ENCODE data around the gene PRICKLE2.

DNA sequence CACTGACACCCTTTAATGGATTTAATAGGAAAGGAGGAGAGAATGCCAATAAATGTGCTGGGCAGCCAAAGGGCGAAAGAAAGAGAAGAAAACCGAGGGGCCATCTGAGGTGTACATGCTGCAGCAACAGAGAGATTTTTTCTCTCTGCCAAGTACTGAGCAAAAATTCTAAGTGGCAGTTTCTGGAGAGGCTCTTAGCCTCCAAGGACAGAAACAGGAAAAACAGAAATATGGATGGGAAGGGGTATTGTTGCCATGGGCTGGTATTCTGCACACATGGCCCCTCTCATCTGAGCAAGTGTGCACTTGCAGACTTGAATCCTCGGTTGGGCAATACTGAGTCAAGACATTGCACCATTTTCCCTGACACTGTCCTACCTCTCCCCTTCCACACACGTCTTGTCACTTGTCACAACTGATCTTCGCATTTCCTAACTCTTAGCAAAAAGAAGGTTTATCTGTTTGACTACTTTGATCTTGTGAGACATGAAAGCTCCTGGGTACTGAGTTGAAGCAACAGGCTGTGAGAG, 73.9 kb downstream of the PRICKLE2 start:
- TF ChIP-seq, protein P1, sequence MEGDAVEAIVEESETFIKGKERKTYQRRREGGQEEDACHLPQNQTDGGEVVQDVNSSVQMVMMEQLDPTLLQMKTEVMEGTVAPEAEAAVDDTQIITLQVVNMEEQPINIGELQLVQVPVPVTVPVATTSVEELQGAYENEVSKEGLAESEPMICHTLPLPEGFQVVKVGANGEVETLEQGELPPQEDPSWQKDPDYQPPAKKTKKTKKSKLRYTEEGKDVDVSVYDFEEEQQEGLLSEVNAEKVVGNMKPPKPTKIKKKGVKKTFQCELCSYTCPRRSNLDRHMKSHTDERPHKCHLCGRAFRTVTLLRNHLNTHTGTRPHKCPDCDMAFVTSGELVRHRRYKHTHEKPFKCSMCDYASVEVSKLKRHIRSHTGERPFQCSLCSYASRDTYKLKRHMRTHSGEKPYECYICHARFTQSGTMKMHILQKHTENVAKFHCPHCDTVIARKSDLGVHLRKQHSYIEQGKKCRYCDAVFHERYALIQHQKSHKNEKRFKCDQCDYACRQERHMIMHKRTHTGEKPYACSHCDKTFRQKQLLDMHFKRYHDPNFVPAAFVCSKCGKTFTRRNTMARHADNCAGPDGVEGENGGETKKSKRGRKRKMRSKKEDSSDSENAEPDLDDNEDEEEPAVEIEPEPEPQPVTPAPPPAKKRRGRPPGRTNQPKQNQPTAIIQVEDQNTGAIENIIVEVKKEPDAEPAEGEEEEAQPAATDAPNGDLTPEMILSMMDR (IDR thresholded peaks at IDR 0.05; ENCODE audit: low read length): no peak
- no peak for TF ChIP-seq EZH2 (IDR thresholded peaks at IDR 0.05; ENCODE audit: borderline replicate concordance, low read length)
